Prostate gland (tissue), 2 donors: ENCODE measurements around the gene VPS18.

ENCODE experiments used
- POLR2AphosphoS5 ChIP-seq: sonication (generic); formaldehyde crosslinking; IDR thresholded peaks from one replicate; pipeline ENCODE4 v1.6.1; 2017; ENCODE audit warnings: antibody characterized with exemption
- TF ChIP-seq, protein P1 (sequence below), 4 experiments: fragments of 200-600 bp in 2 of 4; fragments of 450-650 bp in 2 of 4; sonication (generic) in 2 of 4; IDR thresholded peaks; 1 replicate in 3 of 4; 2 replicates in 1 of 4; pipeline ENCODE4 v1.5.1; 2016 to 2019; ENCODE audit warnings: antibody characterized with exemption in 4 of 4, mild to moderate bottlenecking in 2 of 4, moderate library complexity in 2 of 4

- TF ChIP-seq, protein P1, sequence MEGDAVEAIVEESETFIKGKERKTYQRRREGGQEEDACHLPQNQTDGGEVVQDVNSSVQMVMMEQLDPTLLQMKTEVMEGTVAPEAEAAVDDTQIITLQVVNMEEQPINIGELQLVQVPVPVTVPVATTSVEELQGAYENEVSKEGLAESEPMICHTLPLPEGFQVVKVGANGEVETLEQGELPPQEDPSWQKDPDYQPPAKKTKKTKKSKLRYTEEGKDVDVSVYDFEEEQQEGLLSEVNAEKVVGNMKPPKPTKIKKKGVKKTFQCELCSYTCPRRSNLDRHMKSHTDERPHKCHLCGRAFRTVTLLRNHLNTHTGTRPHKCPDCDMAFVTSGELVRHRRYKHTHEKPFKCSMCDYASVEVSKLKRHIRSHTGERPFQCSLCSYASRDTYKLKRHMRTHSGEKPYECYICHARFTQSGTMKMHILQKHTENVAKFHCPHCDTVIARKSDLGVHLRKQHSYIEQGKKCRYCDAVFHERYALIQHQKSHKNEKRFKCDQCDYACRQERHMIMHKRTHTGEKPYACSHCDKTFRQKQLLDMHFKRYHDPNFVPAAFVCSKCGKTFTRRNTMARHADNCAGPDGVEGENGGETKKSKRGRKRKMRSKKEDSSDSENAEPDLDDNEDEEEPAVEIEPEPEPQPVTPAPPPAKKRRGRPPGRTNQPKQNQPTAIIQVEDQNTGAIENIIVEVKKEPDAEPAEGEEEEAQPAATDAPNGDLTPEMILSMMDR (IDR thresholded peaks at IDR 0.05) = peak in 2 of 4 experiments; percentile 3 to 17
- peak; percentile 94 for TF ChIP-seq POLR2AphosphoS5
These were observed 48.6 kb upstream of the VPS18 start for GRCh38 chr15:40845511-40846284.
